HCT116 (cell line): ENCODE measurements around the gene PPP1R3G.

Source experiments
- ATF3 ChIP-seq: IDR thresholded peaks from 2 replicates; pipeline ENCODE4 v1.6.1; 2012
- CBX3 ChIP-seq: IDR thresholded peaks from 2 replicates; pipeline ENCODE4 v1.6.1; 2012; ENCODE audit warnings: low read depth
- CTCF ChIP-seq, 3 experiments: fragments of 200-600 bp in 1 of 3; sonication (generic) in 1 of 3; IDR thresholded peaks in 2 of 3; conservative IDR thresholded peaks in 1 of 3; 2 replicates each; pipeline ENCODE4 v1.5.1; 2012 to 2017; ENCODE audit warnings: low read depth in 2 of 3, low read length in 2 of 3, antibody characterized with exemption in 1 of 3, borderline replicate concordance in 1 of 3, control low read depth in 1 of 3, mild to moderate bottlenecking in 1 of 3, mixed read lengths in 1 of 3, mixed run types in 1 of 3, moderate library complexity in 1 of 3; ENCODE audit not compliant: insufficient read depth in 1 of 3
- EZH2 ChIP-seq: fragments of 200-600 bp; sonication (generic); IDR thresholded peaks from 2 replicates; pipeline ENCODE4 v1.6.1; 2017; ENCODE audit warnings: antibody characterized with exemption, mixed run types
- EZH2phosphoT487 ChIP-seq: fragments of 200-600 bp; IDR thresholded peaks from 2 replicates; pipeline ENCODE4 v1.6.1; 2018; ENCODE audit warnings: antibody characterized with exemption, borderline replicate concordance
- POLR2A ChIP-seq: IDR thresholded peaks from 2 replicates; pipeline ENCODE4 v1.7.0; 2011; ENCODE audit warnings: borderline replicate concordance; ENCODE audit not compliant: insufficient read depth, insufficient read length; ENCODE audit errors: extremely low read depth
- POLR2AphosphoS5 ChIP-seq: IDR thresholded peaks from 2 replicates; pipeline ENCODE4 v1.6.1; 2011; ENCODE audit warnings: mild to moderate bottlenecking, low read depth, low read length, moderate library complexity
- RAD21 ChIP-seq: IDR thresholded peaks from 2 replicates; pipeline ENCODE4 v1.6.1; 2012; ENCODE audit warnings: low read depth, mild to moderate bottlenecking
- SIN3A ChIP-seq: IDR thresholded peaks from 2 replicates; pipeline ENCODE4 v1.6.1; 2012; ENCODE audit warnings: low read depth
- SP1 ChIP-seq: IDR thresholded peaks from 2 replicates; pipeline ENCODE4 v1.6.1; 2012; ENCODE audit warnings: low read depth
- TCF7L2 ChIP-seq: IDR thresholded peaks from 2 replicates; pipeline ENCODE4 v1.7.0; 2011; ENCODE audit warnings: borderline replicate concordance, inconsistent platforms; ENCODE audit not compliant: insufficient read depth, insufficient read length; ENCODE audit errors: extremely low read depth
- ZNF274 ChIP-seq: fragments of 200-500 bp; sonication (Bioruptor generic); IDR thresholded peaks from 2 replicates; pipeline ENCODE4 v1.6.1; 2014; ENCODE audit warnings: mild to moderate bottlenecking, low read depth, low read length, inconsistent platforms
- TF ChIP-seq, protein P1 (sequence below): IDR thresholded peaks from 2 replicates; pipeline ENCODE4 v1.6.1; 2011; ENCODE audit warnings: mild to moderate bottlenecking, low read length, moderate library complexity; ENCODE audit not compliant: insufficient replicate concordance; ENCODE audit errors: extremely low read depth

DNA sequence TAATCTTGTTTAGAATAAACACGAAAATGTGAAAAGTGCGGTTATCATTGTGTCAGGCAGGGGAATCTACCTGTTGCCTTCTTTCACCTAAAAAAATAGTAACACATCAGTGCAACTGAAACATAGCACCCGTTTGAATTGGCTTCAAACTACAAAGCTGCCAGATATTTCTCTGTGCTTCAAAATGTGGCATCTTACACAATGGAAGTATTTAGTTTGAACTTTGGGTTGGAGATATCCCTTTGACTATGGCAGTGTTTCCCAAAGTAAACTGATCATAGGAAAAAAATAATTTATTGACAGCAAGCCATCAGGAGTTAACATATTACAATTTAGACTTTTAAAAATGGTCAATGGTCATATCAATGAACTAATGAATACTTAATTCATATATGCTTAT lies 3.6 kb downstream of the PPP1R3G start:
- TF ChIP-seq CBX3, result no peak
- TF ChIP-seq CTCF (IDR thresholded peaks at IDR 0.05 in 2 of 3, conservative IDR thresholded peaks at IDR 0.05 in 1 of 3; ENCODE audit: borderline replicate concordance in 1 of 3, insufficient read depth in 1 of 3, low read depth in 2 of 3, low read length in 2 of 3), result no peak
- no peak for TF ChIP-seq TCF7L2
- TF ChIP-seq POLR2A, result no peak
- TF ChIP-seq POLR2AphosphoS5, result no peak
- no peak for TF ChIP-seq ATF3
- no peak for TF ChIP-seq SIN3A
- TF ChIP-seq, protein P1, sequence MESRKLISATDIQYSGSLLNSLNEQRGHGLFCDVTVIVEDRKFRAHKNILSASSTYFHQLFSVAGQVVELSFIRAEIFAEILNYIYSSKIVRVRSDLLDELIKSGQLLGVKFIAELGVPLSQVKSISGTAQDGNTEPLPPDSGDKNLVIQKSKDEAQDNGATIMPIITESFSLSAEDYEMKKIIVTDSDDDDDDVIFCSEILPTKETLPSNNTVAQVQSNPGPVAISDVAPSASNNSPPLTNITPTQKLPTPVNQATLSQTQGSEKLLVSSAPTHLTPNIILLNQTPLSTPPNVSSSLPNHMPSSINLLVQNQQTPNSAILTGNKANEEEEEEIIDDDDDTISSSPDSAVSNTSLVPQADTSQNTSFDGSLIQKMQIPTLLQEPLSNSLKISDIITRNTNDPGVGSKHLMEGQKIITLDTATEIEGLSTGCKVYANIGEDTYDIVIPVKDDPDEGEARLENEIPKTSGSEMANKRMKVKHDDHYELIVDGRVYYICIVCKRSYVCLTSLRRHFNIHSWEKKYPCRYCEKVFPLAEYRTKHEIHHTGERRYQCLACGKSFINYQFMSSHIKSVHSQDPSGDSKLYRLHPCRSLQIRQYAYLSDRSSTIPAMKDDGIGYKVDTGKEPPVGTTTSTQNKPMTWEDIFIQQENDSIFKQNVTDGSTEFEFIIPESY, result no peak
- TF ChIP-seq ZNF274, result no peak
- TF ChIP-seq EZH2, result no peak
- TF ChIP-seq RAD21, result no peak
- TF ChIP-seq EZH2phosphoT487, result no peak
- TF ChIP-seq SP1, result no peak
